Fibroblast of skin of back (primary cell): Measurements from ENCODE around the gene LAMTOR2.

Experiments used
- DNase-seq: peaks from one replicate; pipeline ENCODE4 v3.0.0-alpha.2; 2013

The LAMTOR2 gene

GRCh38 chr1:156076609-156077429, 22.2 kb downstream of the LAMTOR2 start:
- DNase-seq: no peak

- no peak for DNase-seq
Measured at GRCh38 chr1:156077430-156077760, 22.8 kb downstream of the LAMTOR2 start.

DNA sequence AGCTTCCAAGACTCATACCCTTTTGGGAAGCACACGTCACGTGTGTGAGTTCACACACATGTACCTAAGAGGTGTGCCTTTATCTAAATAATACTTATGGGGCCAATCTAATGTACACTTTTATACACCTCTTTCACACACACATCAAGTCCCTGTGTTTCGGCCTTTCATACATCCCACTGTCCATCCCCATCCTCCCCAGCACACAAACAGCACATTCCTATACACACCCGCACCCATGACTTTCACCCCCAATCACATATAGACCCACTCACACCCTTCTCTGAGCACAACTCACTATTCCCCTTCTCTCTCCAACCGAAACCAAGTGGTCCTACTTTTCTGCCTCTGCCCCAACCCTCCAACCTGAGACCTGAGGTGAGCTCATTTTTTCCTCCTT, 24.1 kb downstream of the LAMTOR2 start:
- DNase-seq: no peak

DNA sequence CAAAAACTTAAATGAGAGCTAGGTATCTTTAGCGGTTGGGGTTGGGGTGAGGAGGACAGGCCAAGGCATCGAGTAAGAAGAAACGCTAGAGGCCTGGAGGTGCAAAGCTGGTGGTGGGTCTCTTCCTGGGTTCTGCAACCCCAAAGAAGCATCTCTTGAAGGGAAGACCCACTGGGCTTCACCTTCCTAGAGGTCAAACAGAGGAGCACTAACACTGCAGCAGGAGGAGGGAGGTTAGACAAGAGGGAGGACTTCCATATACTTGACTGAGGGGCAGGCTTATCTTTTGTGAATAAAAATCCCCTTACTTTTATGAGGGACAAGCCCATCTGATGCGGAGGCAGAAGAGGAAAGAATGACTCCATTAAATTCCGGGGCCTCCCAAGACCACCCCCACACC, 25.2 kb downstream of the LAMTOR2 start:
- no peak for DNase-seq

GRCh38 chr1:156080241-156080862, 25.8 kb downstream of the LAMTOR2 start:
- DNase-seq: no peak

DNA sequence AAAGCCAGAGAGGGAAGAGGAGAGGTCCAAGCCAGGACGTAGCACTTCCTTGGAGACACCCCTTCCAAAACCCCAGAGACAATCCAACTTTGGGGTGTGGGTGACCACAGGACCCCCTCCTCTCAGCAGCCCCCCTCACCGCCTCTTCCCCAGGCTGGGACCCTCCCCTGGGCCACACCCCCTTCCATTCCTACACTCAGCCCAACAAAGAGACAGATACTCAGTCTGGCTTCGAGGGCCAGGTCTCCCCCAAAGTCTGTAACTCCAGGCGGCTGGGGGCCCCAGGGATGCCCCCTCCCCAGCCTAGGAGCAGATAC, 26.2 kb downstream of the LAMTOR2 start:
- no peak for DNase-seq

GRCh38 chr1:156081180-156081916, 26.8 kb downstream of the LAMTOR2 start:
- peak; percentile 48 for DNase-seq

DNA sequence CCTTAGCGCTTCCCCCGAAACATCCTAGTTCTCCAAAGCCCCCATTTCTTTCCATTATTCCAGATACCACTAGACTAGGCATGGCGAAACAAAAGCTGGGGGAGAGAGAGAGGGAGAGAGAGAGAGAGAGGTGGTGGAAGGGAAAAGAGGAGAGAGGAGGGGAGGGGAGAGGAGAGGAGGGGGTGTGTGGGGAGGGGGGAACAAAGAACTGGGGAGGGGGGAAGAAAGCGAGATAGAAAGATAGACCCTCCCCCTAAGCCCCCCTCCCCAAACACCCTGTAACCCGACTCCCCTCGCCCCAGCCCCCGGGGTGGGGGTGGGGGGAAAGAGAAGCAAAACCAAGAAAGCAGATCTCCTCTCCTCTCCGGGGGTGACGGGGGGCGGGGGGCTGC, 27.3 kb downstream of the LAMTOR2 start:
- DNase-seq: no peak

GRCh38 chr1:156082309-156083091, 27.9 kb downstream of the LAMTOR2 start, which contains the start of gene MEX3A:
TSS of gene MEX3A (minus strand) at chr1:156082465. CDS start at chr1:156081998, 467 bp downstream.
- peak; percentile 80 for DNase-seq

GRCh38 chr1:156083800-156084790, 29.5 kb downstream of the LAMTOR2 start:
- no peak for DNase-seq

GRCh38 chr1:156086256-156086662, 31.7 kb downstream of the LAMTOR2 start:
- DNase-seq: no peak

DNA sequence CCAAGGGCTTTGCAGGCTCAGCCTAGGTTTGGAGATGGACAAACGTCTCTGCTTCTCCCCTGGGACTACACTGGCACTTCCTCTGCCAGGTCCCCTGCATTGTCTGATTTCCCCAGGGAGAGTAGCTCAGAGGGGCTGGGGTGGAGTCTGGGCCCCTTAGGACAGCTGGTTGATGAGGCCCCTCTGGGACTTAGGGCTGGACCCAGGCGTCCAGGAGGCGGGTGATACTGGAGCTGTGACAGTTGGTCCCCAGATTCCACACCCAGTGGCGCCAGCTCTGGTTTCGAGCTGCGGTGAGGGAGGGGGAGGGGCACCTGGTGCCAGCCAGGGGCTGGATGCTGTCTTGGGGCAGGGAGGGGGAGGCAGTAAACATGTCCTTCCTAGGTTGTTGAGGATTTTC, 35.1 kb downstream of the LAMTOR2 start:
- DNase-seq: no peak

DNA sequence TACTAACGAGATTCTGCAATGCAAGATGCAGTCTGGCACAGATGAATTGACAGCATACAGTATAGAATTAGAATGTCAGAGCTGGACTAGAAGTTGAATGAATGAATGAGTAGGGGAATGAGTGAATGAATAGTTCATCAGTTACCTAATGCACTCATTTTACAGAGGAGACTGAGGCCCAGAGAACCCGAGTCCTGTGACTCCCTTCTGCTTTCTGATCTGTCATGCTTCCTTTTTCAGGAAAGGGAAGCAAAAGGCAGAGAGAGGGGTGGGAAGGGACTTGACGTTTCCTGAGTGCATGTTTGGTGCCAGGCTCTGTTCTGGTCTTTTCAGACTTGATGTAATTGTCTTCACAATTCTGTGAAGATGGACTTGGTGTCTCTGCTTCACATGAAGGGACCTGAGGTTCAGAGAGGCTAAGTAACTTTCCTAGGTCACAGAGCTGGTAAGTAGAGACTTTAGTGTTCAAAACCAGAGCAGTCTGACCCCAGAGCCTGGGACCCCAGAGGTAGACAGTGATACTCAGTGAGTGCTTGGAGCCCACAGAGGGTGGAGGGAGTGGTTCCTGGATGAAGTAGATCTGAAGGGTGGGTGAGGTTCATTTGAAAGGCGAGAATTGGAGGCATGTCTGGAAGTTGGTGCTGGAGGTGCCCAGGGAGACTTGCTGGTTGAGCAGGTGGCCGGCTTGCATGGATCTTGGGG, 35.7 kb downstream of the LAMTOR2 start:
- DNase-seq: no peak

DNA sequence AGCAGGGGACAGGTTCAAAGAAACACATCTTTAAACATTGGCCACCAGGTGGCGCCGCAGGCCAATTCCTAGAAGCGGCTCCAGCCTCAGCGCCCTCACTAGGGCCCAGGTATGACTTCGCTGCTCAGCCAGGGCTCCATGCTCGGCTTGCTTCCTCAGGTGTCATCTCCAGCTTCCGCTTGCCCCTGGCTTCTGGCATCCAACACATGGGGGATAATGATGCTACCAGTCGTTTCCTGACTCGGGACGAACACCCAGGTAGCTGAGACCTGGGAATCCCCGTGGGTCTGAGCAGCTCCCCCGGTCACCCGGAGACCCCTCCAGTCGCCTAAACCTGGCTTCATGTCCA, 36.2 kb downstream of the LAMTOR2 start:
- DNase-seq: peak; percentile 69

DNA sequence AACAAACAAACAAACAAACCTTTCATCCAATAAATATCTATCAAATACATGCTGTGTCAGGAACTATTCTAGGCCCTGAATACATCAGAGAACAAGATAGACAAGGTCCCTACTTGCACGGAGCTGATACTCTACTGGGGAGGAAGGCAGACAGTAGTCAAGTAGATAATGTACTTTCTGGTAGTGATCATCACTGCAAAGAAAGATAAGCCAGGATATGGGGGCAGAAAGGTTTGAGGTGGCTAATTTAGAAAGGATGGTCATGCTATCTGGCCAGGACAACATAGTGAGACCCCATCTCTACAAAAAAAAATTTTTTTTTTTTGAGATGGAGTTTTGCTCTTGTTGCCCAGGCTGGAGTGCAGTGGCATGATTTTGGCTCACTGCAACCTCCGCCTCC, 37.0 kb downstream of the LAMTOR2 start:
- DNase-seq: no peak

DNA sequence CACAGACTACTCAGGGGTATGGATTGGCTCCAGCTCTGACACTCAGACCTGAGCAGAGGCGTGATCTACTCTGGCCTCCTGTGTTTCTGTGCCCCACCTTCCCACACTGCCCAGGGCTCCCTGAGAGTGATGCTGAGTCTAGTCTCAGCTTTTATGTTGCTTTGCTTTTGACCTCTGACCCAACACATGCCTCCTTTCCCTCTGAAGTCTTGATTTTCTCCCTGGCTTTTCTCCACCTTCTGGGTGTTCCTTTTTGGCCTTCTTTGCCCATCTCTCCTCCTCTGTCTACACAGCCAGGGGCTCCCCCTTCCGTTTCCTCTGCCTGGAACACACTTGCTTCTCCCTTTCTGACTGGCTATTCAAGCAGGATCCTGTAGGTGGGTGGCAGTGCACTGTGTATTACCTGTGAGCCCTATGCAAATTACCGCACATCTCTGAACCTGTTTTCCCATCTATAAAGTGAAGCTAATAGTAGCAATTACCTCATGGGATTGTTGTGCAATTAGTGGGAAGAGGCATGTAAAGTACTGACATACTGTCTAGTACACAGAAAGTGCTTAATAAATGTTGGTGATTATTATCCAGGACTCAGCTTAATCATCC, 41.4 kb downstream of the LAMTOR2 start:
- no peak for DNase-seq

GRCh38 chr1:156096640-156097391, 42.2 kb downstream of the LAMTOR2 start:
- peak; percentile 94 for DNase-seq

- no peak for DNase-seq
Measured at GRCh38 chr1:156097499-156098178, 43.1 kb downstream of the LAMTOR2 start.

- DNase-seq: no peak
Measured at GRCh38 chr1:156098784-156099183, 44.2 kb downstream of the LAMTOR2 start.
